HG02884 (cell line): ENCODE data around the gene BMPR1A.
"Not testable (repeated sequence)": the region's sequence is repeated elsewhere in the genome, so short reads cannot be mapped to it uniquely, and the experiment has no call there.

ENCODE experiments used
- ATAC-seq: cut with Tn5 transposase; IDR thresholded peaks from one replicate; pipeline ENCODE4 v1.9.1; 2021; ENCODE audit warnings: mild to moderate bottlenecking, moderate library complexity; ENCODE audit not compliant: unreplicated experiment

Gene BMPR1A

DNA sequence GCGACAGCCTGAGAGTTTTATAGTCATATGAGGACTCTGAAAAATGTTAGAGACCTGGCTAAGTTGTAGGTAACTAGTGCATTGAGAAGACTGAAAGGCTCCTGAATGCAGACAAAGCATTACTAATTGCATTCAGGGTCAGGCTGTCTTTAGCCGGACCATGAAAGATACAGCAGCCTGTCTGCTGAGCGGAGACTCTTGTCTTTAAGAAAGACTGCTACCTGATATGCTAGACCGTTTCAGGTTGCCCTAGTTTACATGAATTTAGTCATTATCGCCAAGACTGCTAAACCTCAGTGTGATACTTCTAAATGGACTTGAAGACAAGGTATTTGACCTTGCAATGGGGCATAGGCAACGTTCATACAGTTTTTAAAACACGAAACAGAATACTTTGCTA is 81.2 kb downstream of the BMPR1A start:
- ATAC-seq: no peak

DNA sequence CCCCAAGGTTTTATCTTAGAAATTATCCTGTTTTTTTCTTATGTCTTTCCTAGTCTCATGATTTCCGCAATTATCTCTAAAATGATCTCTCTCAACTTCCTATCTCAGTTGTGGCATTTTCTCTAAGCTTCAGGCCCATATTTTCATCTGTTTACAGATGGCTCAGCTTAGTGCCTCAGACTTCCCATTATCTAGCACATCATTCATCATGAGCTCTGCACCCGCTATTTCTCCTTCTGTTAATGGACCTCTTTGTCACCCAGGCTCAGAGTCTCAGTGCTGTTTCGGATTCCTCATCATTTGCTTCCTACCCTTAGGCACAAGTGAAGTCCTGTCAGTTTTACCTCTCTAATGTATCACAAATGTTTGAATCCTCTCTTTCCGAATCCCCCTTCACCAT is 84.1 kb downstream of the BMPR1A start:
- no peak for ATAC-seq

GRCh38 chr10:86846088-86846487 is 89.7 kb downstream of the BMPR1A start:
- no peak for ATAC-seq

DNA sequence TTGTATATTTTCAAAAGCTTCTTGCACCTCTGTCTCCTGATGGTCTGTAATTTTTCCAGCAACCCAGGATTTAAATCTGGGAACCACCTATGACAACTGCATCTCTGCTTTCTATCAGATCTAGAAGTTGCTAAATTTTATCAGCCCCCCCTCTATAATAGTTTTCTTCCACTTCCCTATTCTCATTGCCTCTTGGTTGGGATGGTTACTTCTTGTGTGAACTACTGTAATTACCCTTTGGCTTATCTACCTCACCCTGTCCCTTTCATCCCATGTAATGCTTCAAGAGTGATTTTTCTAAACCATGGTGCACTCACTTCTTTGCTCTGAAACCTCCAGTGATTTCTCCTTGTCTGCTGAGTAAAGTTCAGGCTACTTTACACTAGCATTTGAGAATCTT is 92.3 kb downstream of the BMPR1A start:
- ATAC-seq: no peak

- peak; percentile 95 for ATAC-seq
These were observed 92.9 kb downstream of the BMPR1A start for GRCh38 chr10:86849181-86849894.

- no peak for ATAC-seq
These were observed 94.1 kb downstream of the BMPR1A start for GRCh38 chr10:86850481-86850880.

GRCh38 chr10:86851328-86852207 is 95.1 kb downstream of the BMPR1A start:
- ATAC-seq: no peak

- not testable (repeated sequence) for ATAC-seq
These were observed 97.2 kb downstream of the BMPR1A start for GRCh38 chr10:86853582-86853981.

GRCh38 chr10:86855513-86855912 is 99.1 kb downstream of the BMPR1A start:
- no peak for ATAC-seq

DNA sequence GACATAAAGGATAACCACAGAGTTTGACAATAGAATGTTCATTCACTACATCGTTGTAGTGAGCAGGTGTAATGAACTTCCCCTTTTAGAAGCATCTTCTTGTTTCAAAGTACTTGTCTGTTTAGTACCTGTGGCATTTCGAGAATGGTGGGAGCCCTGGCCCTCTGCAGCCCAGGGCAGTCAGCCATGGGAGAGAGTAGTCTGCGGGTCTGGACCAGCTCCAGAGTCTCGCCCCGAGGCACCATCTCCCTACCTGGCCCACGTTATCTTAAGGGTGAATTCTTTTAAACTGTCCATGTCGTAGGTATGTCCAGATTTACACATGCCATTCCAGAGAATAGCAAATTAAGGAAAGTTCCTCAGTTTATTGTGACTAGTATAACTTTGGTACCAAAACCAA is 99.7 kb downstream of the BMPR1A start:
- ATAC-seq: no peak

- no peak for ATAC-seq
These were observed 100.8 kb downstream of the BMPR1A start for GRCh38 chr10:86857128-86857721.

DNA sequence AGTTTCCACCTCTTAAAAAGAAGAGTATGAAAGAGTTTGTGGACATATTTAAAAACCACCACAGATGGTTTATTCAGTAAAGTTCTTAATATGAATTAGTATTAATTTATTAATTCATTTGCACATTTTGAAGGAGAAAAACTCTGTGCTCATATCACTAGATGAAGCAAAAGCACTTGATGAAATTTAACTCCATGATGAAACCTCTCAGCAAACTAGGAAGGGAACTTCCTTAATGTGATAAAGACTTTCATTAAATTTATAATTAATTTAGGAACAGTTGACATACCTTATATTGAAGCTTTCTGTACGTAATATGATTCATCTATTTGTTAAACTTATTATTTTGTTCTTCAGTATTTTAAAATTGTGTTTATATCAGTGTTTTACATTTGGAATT is 101.6 kb downstream of the BMPR1A start:
- no peak for ATAC-seq

DNA sequence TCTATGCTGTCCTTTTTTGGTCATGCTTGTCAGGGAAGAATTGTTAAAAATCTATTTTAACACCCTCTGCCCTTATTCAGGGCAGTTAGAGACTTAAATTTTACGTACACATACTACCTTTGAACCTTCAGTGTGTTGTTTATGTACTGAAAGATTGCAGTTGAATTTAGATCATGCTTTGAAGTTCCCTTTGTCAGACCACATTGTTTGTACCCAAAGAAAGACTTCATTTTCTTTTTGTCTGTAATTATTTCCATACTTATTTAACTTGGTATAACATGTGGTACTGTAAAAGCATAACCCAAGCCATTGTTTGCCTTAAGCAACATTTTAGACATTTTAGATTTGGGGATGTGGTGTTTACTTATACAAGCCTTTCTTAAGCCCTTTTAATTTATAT is 104.9 kb downstream of the BMPR1A start:
- no peak for ATAC-seq

DNA sequence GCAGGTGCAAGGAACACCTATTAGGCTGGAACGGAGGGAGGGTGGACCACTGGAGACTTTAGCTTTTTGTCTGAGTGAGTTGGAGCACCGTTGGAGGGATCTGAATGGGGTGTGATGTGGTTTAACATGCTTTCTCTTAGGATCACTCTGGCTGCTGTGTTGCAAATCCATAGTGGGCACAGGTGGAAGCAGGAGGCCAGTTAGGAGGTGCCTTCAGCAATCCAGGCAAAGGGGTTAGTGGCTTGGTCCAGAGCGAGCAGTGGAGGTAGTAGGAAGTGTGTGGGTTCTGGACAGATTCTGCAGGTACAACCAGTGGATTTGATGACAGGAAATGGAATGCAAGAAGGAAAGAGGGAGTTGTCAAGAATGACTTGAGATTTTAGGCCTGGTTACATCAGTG is 106.0 kb downstream of the BMPR1A start:
- ATAC-seq: no peak

DNA sequence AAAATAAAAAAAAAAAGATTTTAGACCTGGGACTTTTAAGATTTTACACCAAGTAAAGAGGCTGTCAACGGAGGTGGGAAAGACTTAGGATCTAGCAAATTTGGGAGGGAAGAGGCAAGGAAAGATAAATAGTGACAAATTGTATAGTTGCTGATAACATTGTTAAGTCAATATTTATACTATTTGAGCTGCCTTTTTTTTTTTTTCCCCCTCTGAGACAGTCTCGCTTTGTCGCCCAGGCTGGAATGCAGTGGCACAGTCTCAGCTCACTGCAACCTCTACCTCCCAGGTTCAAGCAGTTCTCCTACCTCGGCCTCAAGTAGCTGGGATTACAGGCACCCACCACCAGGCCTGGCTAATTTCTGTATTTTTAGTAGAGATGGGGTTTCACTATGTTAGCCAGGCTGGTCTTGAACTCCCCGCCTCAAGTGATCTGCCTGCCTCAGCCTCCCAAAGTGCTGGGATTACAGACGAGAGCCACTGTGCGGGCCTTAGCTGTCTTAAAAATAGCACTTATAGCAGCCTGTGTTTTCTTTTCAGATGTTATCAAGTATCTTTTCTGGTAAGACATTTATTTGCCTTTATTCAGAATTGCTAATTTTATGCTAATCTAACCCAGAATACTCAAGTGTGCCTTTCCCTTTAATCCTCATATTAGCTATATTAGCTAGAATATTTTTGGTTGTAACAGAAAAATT is 106.5 kb downstream of the BMPR1A start:
- no peak for ATAC-seq

DNA sequence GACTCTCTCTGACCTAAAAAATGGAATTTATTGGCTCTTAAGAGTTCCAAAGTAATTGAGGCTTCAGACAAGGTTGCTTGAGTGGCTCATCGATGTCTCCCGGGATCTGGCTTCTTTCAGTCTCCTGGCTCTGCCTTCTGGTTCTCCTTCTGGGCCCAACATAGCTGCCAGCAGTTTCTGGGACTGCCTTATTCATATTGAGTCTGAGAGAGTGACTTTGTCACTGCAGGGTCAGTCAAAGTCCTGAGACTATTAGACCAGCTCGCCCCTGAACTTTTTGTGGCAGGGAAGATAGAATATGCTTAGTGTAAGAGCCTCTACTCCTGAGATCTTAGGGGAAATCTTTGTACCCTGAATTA is 107.0 kb downstream of the BMPR1A start:
- ATAC-seq: no peak

DNA sequence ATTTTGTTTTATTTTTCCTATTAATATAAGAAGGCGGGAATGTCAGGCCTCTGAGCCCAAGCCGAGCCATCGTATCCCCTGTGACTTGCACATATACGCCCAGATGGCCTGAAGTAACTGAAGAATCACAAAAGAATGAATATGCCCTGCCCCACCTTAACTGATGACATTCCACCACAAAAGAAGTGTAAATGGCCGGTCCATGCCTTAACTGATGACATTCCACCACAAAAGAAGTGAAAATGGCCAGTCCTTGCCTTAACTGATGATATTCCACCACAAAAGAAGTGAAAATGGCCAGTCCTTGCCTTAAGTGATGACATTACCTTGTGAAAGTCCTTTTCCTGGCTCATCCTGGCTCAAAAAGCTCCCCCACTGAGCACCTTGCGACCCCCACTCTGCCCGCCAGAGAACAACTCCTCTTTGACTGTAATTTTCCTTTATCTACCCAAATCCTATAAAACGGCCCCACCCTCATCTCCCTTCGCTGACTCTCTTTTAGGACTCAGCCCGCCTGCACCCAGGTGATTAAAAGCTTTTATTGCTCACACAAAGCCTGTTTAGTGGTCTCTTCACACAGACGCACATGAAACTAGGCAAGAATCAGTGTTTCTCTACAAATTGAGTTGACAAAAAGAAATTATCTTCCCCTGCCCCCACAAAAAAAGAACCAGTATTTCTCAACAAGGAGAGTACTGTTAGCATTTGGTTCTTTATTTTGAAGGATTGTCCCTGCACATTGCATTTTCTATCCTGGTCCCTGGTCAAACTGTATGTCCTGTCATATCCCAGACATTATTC is 108.8 kb downstream of the BMPR1A start:
- ATAC-seq: not testable (repeated sequence)

DNA sequence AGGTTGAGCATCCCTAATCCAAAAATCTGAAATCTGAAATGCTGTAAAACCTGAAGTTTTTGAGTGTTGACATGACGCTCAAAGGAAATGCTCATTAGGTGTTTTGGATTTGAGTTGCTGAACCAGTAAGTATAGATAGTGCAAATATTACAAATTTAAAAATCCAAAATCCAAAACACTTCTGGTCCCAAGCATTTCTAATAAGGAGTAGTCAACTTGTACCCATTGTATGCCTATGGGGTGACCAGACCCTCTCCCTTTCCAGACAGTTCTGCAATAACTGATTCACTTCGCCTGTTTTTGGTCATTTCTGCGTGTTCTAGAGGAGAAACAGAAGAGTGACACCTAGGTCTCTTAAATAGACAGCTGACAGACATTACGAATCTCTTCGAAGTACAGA is 110.7 kb downstream of the BMPR1A start:
- no peak for ATAC-seq

GRCh38 chr10:86868353-86868752 is 111.9 kb downstream of the BMPR1A start:
- no peak for ATAC-seq

DNA sequence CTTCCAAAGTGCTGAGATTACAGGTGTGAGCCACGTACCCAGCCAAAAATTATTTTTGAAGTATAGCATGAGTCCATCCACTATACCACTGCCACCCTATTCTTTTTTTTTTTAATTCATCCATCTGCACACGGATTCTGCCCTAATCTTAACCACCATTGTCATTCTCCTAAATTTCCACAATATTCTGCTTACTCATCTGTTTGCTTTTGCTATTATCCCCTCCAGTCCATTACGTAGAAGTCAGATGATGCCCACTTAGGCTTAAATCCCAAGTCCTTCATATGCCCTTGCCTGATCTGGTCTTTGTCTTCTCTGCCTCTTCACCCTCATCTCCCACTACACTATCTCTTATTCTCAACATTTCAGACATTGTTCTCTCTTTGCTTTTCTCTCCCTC is 114.3 kb downstream of the BMPR1A start:
- no peak for ATAC-seq
